ENCODE results near the gene SPACDR. TPM values are rescaled to one million over a fixed set of nuclear protein-coding genes. Genes with fewer than 3 reads are reported as not detected.

The SPACDR gene
- total RNA-seq, 1 donor, result 0.36 TPM

DNA sequence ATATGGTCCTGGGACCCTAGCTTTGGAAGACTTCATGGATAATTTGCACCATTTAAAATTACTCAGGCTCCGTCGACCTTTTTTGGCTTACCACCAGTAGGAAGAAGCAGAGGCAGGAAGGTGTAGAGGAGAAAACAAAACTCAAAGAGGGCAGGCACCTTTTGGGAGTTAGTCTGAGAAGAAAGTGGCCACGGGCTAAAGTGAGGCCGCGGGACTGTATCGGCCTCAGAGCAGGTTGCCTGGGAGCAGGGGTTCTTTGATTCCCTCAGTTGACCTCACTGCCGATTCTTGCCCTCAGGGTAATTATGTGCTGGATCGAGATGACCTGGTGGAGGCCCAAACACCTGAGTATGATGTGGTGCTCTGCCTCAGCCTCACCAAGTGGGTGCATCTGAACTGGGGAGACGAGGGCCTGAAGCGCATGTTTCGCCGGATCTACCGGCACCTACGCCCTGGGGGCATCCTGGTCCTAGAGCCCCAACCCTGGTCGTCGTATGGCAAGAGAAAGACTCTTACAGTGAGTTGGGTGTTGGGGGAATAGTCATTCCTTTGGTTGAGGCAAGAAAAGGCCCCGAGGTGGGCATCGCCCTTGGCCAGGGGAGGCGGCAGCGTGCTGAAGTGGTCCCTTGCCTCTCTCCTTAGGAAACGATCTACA lies 31.3 kb downstream of the SPACDR start:
- Histone ChIP-seq H2AFZ (ENCODE audit: low read length) (no peak overlapping the region), H3K4me1 (ENCODE audit: insufficient read depth, low read length) (peaks cover 18% of the 10 kb centered on the region), H3K27ac (ENCODE audit: low read depth, low read length) (no peak overlapping the region), H3K4me2 (ENCODE audit: insufficient read depth, low read length) (peak overlapping the region; percentile 19), H4K20me1 (ENCODE audit: insufficient read depth, low read length) (peaks cover 20% of the 10 kb centered on the region), H3K79me2 (ENCODE audit: insufficient read depth, low read length) (peaks cover 65% of the 10 kb centered on the region), H3K27me3 (ENCODE audit: insufficient read depth, low read length) (no peaks in the 10 kb centered on the region), H3K9me3 (ENCODE audit: low read depth, low read length) (no peaks in the 10 kb centered on the region), H3K36me3 (ENCODE audit: insufficient read depth, low read length) (peaks cover 34% of the 10 kb centered on the region), H3K4me3 (ENCODE audit: insufficient read depth, low read length) (no peak overlapping the region)
- DNase-seq (ENCODE audit: insufficient read length, low spot score, missing footprints), result no peak
- TF ChIP-seq, protein P1, sequence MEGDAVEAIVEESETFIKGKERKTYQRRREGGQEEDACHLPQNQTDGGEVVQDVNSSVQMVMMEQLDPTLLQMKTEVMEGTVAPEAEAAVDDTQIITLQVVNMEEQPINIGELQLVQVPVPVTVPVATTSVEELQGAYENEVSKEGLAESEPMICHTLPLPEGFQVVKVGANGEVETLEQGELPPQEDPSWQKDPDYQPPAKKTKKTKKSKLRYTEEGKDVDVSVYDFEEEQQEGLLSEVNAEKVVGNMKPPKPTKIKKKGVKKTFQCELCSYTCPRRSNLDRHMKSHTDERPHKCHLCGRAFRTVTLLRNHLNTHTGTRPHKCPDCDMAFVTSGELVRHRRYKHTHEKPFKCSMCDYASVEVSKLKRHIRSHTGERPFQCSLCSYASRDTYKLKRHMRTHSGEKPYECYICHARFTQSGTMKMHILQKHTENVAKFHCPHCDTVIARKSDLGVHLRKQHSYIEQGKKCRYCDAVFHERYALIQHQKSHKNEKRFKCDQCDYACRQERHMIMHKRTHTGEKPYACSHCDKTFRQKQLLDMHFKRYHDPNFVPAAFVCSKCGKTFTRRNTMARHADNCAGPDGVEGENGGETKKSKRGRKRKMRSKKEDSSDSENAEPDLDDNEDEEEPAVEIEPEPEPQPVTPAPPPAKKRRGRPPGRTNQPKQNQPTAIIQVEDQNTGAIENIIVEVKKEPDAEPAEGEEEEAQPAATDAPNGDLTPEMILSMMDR (IDR thresholded peaks at IDR 0.05; ENCODE audit: extremely low read depth, low read depth, low read length), result no peak

DNA sequence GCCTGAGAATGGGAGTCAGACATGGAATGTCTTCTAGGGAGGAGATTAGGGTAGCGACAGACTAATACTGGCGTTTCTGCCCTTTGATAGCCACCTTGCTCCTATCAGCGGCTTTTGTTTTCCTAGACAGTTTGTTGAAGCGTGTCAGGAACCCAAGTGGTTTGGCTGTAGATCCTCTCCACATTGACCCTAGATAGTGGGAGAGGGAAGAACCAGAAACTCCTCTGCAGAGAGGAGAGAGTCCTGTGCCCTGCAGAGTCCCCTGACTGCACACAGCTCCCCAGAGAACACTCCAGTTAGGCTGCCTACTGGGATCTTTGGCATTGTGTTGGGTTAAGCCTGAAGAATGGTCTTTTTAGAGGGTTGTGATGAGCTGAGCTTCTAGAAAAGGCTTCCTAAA lies 32.0 kb downstream of the SPACDR start:
- no peak overlapping the region for H2AFZ ChIP-seq (ENCODE audit: low read length)
- H3K36me3 ChIP-seq (ENCODE audit: insufficient read depth, low read length), result peaks cover 34% of the 10 kb centered on the region
- DNase-seq (ENCODE audit: insufficient read length, low spot score, missing footprints), result no peak
- no peak overlapping the region for H3K27ac ChIP-seq (ENCODE audit: low read depth, low read length)
- H3K9me3 ChIP-seq (ENCODE audit: low read depth, low read length), result no peaks in the 10 kb centered on the region
- H3K4me1 ChIP-seq (ENCODE audit: insufficient read depth, low read length), result peaks cover 19% of the 10 kb centered on the region
- no peaks in the 10 kb centered on the region for H3K27me3 ChIP-seq (ENCODE audit: insufficient read depth, low read length)
- TF ChIP-seq, protein P1 (IDR thresholded peaks at IDR 0.05; ENCODE audit: extremely low read depth, low read depth, low read length), result no peak
- H4K20me1 ChIP-seq (ENCODE audit: insufficient read depth, low read length), result peaks cover 20% of the 10 kb centered on the region
- H3K4me3 ChIP-seq (ENCODE audit: insufficient read depth, low read length), result no peak overlapping the region
- peaks cover 65% of the 10 kb centered on the region for H3K79me2 ChIP-seq (ENCODE audit: insufficient read depth, low read length)
- peak overlapping the region; percentile 19 for H3K4me2 ChIP-seq (ENCODE audit: insufficient read depth, low read length)

DNA sequence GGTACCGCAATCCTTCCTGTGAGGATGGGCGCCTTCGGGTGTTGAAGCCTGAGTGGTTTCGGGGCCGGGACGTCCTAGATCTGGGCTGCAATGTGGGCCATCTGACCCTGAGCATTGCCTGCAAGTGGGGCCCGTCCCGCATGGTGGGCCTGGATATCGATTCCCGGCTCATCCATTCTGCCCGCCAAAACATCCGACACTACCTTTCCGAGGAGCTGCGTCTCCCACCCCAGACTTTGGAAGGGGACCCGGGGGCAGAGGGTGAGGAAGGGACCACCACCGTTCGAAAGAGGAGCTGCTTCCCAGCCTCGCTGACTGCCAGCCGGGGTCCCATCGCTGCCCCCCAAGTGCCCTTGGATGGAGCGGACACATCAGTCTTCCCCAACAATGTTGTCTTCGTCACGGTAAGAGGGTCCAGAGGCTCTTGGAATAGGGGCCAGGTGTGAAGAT lies 32.7 kb downstream of the SPACDR start:
- no peak for DNase-seq (ENCODE audit: insufficient read length, low spot score, missing footprints)
- no peaks in the 10 kb centered on the region for H3K9me3 ChIP-seq (ENCODE audit: low read depth, low read length)
- TF ChIP-seq, protein P1 (IDR thresholded peaks at IDR 0.05; ENCODE audit: extremely low read depth, low read depth, low read length), result no peak
- H3K36me3 ChIP-seq (ENCODE audit: insufficient read depth, low read length), result peaks cover 34% of the 10 kb centered on the region
- peaks cover 19% of the 10 kb centered on the region for H3K4me1 ChIP-seq (ENCODE audit: insufficient read depth, low read length)
- no peak overlapping the region for H3K27ac ChIP-seq (ENCODE audit: low read depth, low read length)
- H3K27me3 ChIP-seq (ENCODE audit: insufficient read depth, low read length), result no peaks in the 10 kb centered on the region
- peaks cover 65% of the 10 kb centered on the region for H3K79me2 ChIP-seq (ENCODE audit: insufficient read depth, low read length)
- H3K4me2 ChIP-seq (ENCODE audit: insufficient read depth, low read length), result peak overlapping the region; percentile 100
- no peak overlapping the region for H2AFZ ChIP-seq (ENCODE audit: low read length)
- H3K4me3 ChIP-seq (ENCODE audit: insufficient read depth, low read length), result no peak overlapping the region
- peaks cover 20% of the 10 kb centered on the region for H4K20me1 ChIP-seq (ENCODE audit: insufficient read depth, low read length)

DNA sequence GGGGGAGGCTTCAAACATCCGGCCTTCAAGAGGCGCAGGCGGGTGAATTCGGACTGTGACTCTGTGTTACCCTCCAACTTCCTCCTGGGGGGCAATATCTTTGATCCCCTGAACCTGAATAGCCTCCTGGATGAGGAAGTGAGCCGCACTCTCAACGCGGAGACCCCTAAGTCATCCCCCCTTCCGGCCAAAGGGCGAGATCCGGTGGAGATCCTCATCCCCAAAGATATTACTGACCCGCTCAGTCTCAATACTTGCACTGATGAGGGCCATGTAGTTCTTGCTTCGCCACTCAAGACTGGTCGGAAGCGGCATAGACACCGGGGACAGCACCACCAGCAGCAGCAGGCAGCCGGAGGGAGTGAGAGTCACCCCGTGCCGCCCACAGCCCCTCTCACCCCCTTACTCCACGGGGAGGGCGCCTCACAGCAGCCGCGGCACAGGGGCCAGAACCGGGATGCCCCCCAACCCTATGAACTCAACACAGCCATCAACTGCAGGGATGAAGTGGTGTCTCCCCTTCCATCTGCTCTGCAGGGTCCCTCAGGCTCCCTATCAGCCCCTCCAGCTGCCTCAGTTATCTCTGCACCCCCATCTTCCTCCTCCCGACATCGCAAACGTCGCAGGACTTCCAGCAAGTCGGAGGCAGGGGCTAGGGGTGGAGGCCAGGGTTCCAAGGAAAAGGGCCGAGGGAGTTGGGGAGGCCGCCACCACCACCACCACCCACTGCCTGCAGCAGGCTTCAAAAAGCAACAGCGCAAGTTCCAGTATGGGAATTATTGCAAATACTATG lies 33.4 kb downstream of the SPACDR start:
- Histone ChIP-seq H3K4me2 (ENCODE audit: insufficient read depth, low read length) (peak overlapping the region; percentile 100), H3K27ac (ENCODE audit: low read depth, low read length) (peak overlapping the region; percentile 100), H3K4me1 (ENCODE audit: insufficient read depth, low read length) (peaks cover 19% of the 10 kb centered on the region), H2AFZ (ENCODE audit: low read length) (no peak overlapping the region), H3K36me3 (ENCODE audit: insufficient read depth, low read length) (peaks cover 34% of the 10 kb centered on the region), H4K20me1 (ENCODE audit: insufficient read depth, low read length) (peaks cover 20% of the 10 kb centered on the region), H3K9me3 (ENCODE audit: low read depth, low read length) (no peaks in the 10 kb centered on the region), H3K4me3 (ENCODE audit: insufficient read depth, low read length) (peak overlapping the region; percentile 82), H3K27me3 (ENCODE audit: insufficient read depth, low read length) (no peaks in the 10 kb centered on the region), H3K79me2 (ENCODE audit: insufficient read depth, low read length) (peaks cover 59% of the 10 kb centered on the region)
- TF ChIP-seq, protein P1 (IDR thresholded peaks at IDR 0.05; ENCODE audit: extremely low read depth, low read depth, low read length), result no peak
- peak; percentile 88 for DNase-seq (ENCODE audit: insufficient read length, low spot score, missing footprints)
